OCI-LY3 (cell line): ENCODE results near the gene KRT38.

ENCODE experiments used
- EZH2phosphoT487 ChIP-seq: fragments of 200-600 bp; shearing (Covaris generic); IDR thresholded peaks from 2 replicates; pipeline ENCODE4 v1.6.1; 2018; ENCODE audit warnings: antibody characterized with exemption, mixed run types, low read depth
- TF ChIP-seq, protein P1 (sequence below): fragments of 200-600, 300-600 bp; sonication (generic); IDR thresholded peaks from 2 replicates; pipeline ENCODE4 v1.5.1; 2014; ENCODE audit warnings: antibody characterized with exemption, low read length, low read depth

DNA sequence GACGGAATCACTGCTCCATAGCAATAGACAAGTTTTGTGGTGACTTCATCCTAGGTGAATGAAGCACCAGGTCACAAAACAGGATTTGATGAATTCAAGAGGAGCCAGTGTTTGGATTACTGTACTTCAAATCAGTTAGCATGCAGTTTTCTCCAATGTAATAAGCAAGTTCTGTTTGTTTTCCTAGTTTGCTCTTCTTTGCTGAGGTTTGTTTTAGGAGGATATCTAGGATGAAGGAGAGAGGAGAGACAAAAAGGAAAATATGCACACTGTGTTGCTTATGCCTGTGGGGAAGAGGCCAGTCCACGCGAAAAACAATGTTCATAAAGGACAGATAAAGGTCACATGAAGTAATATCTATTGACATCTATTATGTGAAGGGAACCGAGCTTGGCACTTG lies 25.4 kb downstream of the KRT38 start:
- TF ChIP-seq, protein P1, sequence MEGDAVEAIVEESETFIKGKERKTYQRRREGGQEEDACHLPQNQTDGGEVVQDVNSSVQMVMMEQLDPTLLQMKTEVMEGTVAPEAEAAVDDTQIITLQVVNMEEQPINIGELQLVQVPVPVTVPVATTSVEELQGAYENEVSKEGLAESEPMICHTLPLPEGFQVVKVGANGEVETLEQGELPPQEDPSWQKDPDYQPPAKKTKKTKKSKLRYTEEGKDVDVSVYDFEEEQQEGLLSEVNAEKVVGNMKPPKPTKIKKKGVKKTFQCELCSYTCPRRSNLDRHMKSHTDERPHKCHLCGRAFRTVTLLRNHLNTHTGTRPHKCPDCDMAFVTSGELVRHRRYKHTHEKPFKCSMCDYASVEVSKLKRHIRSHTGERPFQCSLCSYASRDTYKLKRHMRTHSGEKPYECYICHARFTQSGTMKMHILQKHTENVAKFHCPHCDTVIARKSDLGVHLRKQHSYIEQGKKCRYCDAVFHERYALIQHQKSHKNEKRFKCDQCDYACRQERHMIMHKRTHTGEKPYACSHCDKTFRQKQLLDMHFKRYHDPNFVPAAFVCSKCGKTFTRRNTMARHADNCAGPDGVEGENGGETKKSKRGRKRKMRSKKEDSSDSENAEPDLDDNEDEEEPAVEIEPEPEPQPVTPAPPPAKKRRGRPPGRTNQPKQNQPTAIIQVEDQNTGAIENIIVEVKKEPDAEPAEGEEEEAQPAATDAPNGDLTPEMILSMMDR, result no peak
- TF ChIP-seq EZH2phosphoT487, result no peak
